DND-41 (cell line): ENCODE results near the gene PPP4C.
A peak's percentile ranks its signal among the peaks of the same experiment; 100 is the strongest.

ENCODE experiments used
- CTCF ChIP-seq: IDR thresholded peaks from 2 replicates; pipeline ENCODE4 v1.5.1; 2012; ENCODE audit warnings: borderline replicate concordance, low read length, moderate library complexity, mild to moderate bottlenecking; ENCODE audit not compliant: poor library complexity, severe bottlenecking; ENCODE audit errors: extremely low read depth
- EZH2 ChIP-seq: IDR thresholded peaks from 3 replicates; pipeline ENCODE4 v1.6.1; 2012; ENCODE audit warnings: borderline replicate concordance, low read depth, mild to moderate bottlenecking, moderate library complexity, low read length, inconsistent platforms; ENCODE audit not compliant: severe bottlenecking

- TF ChIP-seq CTCF: peak; percentile 98
- no peak for TF ChIP-seq EZH2
Measured at GRCh38 chr16:30032083-30032819, 43.5 kb upstream of the PPP4C start.
